Colonic mucosa (tissue), 4 donors: ENCODE measurements around the gene MEIKIN. TPM values are rescaled to one million over a fixed set of nuclear protein-coding genes. Genes with fewer than 3 reads are reported as not detected.

Experiments
- DNase-seq: peaks from one replicate; pipeline ENCODE4 v3.0.0-alpha.2; 2020
- H3K27ac ChIP-seq: fragments of 200-600 bp; one replicate; pipeline ENCODE4 v1.8.0; 2021
- H3K27me3 ChIP-seq: fragments of 200-600 bp; one replicate; pipeline ENCODE4 v1.8.0; 2021
- H3K36me3 ChIP-seq: fragments of 200-600 bp; one replicate; pipeline ENCODE4 v1.8.0; 2021
- H3K4me1 ChIP-seq: fragments of 200-600 bp; one replicate; pipeline ENCODE4 v1.8.0; 2021; ENCODE audit warnings: mild to moderate bottlenecking
- H3K4me3 ChIP-seq: fragments of 200-600 bp; one replicate; pipeline ENCODE4 v1.8.0; 2021
- H3K9ac ChIP-seq, 2 donors: one replicate each; pipeline ENCODE4 v1.7.0; 2013; ENCODE audit warnings: control low read depth in 2 of 2, low read depth in 2 of 2, low read length in 2 of 2
- H3K9me3 ChIP-seq: fragments of 200-600 bp; one replicate; pipeline ENCODE4 v1.8.0; 2021
- intact Hi-C: fragments of 100-400 bp; cut with DNase I; formaldehyde crosslinking; loops from one replicate; pipeline ENCODE4 v1.14.1; 2022
- total RNA-seq, 2 donors: library from RNA; stranded (reverse); fragmentation: NEBNext Ultra II Directional in 1 of 2; extraction: Animal tissue kit (Norgen Biotek cat#: 25700) in 1 of 2; gene quantifications; one replicate each; pipeline ENCODE4 v1.2.1, GENCODE V29; 2021
- TF ChIP-seq, protein P1 (sequence below): fragments of 200-600 bp; IDR thresholded peaks from one replicate; pipeline ENCODE4 v1.8.0; 2022; ENCODE audit warnings: antibody characterized with exemption, mild to moderate bottlenecking
- donor health status: healthy.
- donor health status: DM: no; HTN: no; CAD: no.
- donor health status: DM: no; HTN: no; CAD: no.

Gene MEIKIN
- total RNA-seq, 2 donors from 2014 or later = not detected

DNA sequence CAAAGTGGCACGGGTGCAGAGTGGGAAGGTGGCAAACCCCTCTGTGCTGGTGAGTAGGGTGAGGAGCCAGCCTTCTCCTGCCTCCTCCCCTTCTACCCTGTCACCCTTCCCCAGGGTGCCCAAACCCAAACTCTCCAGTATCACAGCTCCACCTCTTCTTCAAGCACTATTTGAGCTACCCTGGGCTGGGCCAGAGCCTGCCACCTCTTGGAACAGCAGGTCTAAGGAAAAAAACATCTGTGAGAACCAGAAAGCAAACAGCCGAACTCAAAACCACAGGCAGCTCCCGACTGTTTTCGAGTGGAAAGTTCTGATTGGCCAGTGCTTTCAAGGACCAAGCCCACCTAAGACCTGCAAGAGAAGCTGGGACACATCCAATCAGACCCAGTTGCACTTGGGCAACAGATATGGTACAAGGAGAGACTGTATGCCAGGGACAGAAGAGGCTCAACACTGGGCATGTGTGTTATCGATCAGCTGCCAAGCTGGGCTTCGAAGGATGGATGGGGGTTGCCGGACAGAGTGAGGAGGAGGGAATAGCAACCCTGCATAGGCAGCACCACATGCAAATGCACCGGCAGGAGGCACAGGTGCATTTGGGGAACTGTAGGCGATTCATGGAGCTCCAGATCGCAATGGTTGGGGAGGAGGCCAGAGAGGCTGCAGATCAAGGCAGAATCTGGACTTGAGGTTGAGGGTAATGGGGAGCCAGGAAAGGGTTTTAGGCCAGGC lies 46.3 kb upstream of the MEIKIN start:
- TF ChIP-seq, protein P1, sequence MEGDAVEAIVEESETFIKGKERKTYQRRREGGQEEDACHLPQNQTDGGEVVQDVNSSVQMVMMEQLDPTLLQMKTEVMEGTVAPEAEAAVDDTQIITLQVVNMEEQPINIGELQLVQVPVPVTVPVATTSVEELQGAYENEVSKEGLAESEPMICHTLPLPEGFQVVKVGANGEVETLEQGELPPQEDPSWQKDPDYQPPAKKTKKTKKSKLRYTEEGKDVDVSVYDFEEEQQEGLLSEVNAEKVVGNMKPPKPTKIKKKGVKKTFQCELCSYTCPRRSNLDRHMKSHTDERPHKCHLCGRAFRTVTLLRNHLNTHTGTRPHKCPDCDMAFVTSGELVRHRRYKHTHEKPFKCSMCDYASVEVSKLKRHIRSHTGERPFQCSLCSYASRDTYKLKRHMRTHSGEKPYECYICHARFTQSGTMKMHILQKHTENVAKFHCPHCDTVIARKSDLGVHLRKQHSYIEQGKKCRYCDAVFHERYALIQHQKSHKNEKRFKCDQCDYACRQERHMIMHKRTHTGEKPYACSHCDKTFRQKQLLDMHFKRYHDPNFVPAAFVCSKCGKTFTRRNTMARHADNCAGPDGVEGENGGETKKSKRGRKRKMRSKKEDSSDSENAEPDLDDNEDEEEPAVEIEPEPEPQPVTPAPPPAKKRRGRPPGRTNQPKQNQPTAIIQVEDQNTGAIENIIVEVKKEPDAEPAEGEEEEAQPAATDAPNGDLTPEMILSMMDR = no peak
- intact Hi-C loops = no loop called here
- no peak for DNase-seq

DNA sequence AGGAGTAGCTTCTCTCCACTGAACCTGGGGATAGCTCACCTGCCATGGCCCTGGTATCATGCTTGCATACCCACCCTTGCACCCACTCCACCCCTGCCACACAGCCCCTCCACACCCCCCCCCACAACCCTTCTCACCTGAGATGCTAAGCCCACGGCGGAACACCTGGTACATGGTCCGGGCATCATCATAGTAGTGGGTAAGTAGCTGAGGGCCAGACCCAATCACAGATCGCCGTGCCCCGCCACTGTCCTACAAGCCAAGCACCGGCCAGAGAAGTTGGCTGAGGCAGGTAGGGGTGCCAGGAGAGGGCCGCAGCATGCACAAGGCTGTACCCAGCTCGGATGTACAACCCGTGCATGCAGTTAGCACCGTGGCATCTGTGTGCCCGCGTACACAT lies 45.3 kb upstream of the MEIKIN start:
- no peaks in the 10 kb centered on the region for H3K4me1 ChIP-seq
- no peak overlapping the region for H3K27ac ChIP-seq
- no peak overlapping the region for H3K4me3 ChIP-seq
- intact Hi-C loops = no loop called here
- TF ChIP-seq, protein P1 = no peak
- no peak overlapping the region for H3K9ac ChIP-seq
- DNase-seq = no peak
- H3K27me3 ChIP-seq = no peaks in the 10 kb centered on the region
- no peaks in the 10 kb centered on the region for H3K36me3 ChIP-seq
- no peaks in the 10 kb centered on the region for H3K9me3 ChIP-seq

More for the DNA sequence above, 46.3 kb upstream of the MEIKIN start:
- Histone ChIP-seq H3K9me3 (no peaks in the 10 kb centered on the region), H3K36me3 (no peaks in the 10 kb centered on the region), H3K4me1 (no peaks in the 10 kb centered on the region), H3K9ac (no peak overlapping the region), H3K27ac (no peak overlapping the region), H3K27me3 (no peaks in the 10 kb centered on the region), H3K4me3 (no peak overlapping the region)

DNA sequence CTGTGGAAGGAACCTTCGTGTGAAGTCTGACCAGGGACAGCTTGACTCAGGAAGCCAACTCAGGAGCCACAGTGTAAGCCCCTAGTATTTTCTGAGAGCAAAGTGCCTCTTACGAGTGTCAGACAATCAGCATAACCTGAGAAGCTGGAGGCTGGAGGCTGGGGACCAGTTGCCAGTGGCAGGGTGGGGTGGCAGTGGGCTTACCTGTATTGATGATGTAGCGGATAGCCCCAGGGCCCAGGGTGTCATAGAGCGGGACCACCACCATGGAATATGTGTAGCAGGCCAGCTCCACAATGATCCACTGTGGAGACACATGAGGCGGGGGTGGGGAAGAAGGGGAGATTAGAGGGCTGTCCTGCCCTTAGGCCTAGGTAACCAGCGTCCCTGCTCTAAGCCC lies 43.1 kb upstream of the MEIKIN start:
- no peak for DNase-seq
- H3K27ac ChIP-seq = no peak overlapping the region
- no peak overlapping the region for H3K4me3 ChIP-seq
- H3K9me3 ChIP-seq = no peaks in the 10 kb centered on the region
- TF ChIP-seq, protein P1 = no peak
- H3K36me3 ChIP-seq = no peaks in the 10 kb centered on the region
- H3K9ac ChIP-seq = no peak overlapping the region
- H3K27me3 ChIP-seq = no peaks in the 10 kb centered on the region
- no peaks in the 10 kb centered on the region for H3K4me1 ChIP-seq
- intact Hi-C loops = no loop called here

DNA sequence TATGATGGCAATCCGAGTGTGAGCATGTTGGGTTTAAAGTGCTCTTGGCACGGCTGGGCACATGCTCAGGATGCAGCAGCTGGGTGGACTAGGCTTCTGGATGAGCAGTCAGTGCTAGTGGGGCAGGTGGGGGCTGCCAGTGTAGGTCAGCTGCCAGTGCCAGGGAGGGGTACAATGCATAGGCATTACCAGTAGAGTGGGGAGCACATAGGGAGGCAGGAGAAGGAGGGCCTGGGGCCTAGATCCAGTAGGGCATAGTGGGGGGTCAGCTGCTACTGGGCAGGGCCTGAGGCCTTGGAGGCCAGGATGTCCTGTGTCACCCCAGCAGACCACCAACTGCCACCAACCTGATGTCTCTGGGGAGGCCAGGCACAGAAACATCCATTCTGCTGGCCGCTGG lies 41.8 kb upstream of the MEIKIN start:
- Histone ChIP-seq H3K27ac (no peak overlapping the region), H3K4me3 (no peak overlapping the region), H3K9me3 (no peaks in the 10 kb centered on the region), H3K27me3 (no peaks in the 10 kb centered on the region), H3K36me3 (no peaks in the 10 kb centered on the region), H3K4me1 (no peaks in the 10 kb centered on the region), H3K9ac (no peak overlapping the region)
- DNase-seq = no peak
- intact Hi-C loops = no loop called here
- TF ChIP-seq, protein P1 = no peak

DNA sequence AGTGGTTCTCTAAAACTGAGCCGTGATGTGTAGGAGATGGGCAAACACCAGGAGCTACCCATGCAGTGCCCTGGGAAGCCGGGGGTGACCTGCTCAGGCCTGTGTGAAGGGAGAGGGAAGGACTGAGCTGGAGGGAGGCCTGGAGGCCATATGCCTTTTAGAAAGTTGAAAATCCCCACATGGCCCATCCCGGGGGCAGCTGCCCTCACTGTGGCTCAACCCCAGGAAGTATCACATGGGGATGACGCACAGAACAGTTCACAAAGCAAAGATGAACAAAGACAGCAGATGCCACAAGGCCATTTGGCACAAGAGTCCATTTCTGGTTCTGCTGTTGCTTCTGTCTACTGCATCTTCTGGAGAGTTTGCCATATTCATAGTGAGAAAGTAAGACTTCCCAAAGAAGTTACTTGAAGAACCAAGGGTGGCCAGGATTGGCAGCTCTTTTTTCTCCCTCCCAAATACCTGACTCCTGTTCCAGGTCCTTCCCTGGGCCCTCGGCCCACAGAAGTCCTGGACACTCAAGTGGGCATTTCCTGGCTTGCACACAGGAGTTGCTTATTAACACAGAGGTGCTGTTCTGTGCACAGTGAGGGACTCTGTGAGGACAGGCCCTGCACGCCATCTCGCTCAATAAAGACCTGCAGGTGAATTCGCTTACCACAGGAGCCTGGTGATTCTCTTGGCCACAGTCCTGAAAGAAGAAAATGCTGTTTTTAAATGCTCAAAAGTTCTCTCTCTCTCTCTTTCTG lies 40.9 kb upstream of the MEIKIN start:
- H3K27me3 ChIP-seq = no peaks in the 10 kb centered on the region
- no peaks in the 10 kb centered on the region for H3K9me3 ChIP-seq
- H3K4me1 ChIP-seq = no peaks in the 10 kb centered on the region
- no peaks in the 10 kb centered on the region for H3K36me3 ChIP-seq
- TF ChIP-seq, protein P1 = no peak
- no peak overlapping the region for H3K9ac ChIP-seq
- intact Hi-C loops = no loop called here
- no peak overlapping the region for H3K27ac ChIP-seq
- no peak for DNase-seq
- no peak overlapping the region for H3K4me3 ChIP-seq
